MV-4-11 (cell line): Measurements from ENCODE around the gene MPIG6B.
"Not testable (repeated sequence)": the region's sequence is repeated elsewhere in the genome, so short reads cannot be mapped to it uniquely, and the experiment has no call there.

Experiments
- DNase-seq: peaks from one replicate; lab custom pipeline; 2025; lab: John Stamatoyannopoulos, UW

MPIG6B gene

DNA sequence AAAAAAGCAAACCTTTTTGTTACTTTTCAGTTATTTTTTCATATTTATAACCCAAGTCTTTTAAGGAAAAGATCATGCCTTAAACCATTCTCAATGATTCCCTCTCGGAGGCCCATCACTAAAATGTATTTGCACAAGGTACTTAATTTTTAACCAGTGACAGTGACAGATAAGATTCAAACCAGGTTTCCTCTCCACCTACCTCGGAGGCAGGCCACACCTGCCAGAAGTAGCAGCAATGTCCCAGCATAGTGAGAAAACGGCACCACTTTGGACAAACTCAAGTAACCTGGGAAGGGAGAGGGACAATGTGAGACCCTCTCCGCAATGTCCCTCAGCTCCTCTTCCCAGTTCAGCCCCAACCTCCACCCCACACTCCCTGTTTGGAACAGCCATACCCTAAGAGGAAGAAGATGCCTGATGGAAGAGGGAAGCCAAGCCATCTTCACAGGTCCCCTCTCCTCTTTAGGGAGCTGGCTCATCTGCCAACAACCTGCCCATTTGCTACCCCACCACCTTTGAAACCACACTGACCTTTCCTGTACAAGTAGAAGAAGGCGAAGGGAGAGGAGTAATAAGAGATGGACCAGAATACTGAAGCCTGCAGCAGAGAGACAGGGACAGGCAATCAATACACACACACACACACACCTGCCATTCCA is 22.3 kb upstream of the MPIG6B start:
- no peak for DNase-seq

DNA sequence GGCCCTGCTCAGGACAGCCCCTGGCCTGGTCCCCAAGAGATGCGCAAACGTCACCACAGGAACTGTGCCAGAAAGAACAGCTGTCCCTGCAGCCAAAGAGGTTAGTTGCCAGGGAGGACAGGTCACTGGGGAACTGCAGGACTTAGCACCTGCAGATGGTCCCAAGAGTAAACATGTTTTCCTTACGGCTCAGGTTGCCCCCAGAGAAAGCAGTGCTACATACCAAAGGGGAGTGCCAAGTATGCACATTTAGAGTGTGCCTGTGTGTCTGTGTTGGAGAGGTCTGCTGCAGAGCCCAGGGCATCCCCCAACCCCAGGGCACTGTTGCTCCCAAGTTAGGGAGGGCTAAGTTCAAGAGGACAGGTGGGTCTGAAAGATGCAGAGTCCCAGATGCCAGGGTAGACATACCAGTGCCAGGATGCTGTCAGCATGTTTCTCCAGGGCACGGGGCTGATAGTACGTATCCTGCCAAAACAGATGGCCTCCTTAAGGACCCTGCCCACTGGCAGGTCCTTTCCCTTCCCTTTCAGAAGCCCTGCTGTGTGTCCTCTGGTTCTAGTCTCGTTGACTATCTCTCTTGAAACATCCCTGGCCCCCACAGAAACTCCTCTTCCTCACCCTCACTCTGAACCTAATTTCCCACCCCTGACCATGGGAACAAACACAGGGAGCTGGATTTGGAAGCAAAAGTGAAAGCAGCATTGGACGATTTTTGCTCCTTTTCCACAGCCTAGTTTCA is 21.3 kb upstream of the MPIG6B start:
- no peak for DNase-seq

- no peak for DNase-seq
Measured at GRCh38 chr6:31702405-31702818, 20.8 kb upstream of the MPIG6B start.

- peak; percentile 98 for DNase-seq
Measured at GRCh38 chr6:31702819-31703716, 20.1 kb upstream of the MPIG6B start, which contains the start of gene ABHD16A. Gene ABHD16A (minus strand): TSS chr6:31703324. CDS start chr6:31703281, 43 bp downstream.

- DNase-seq, result no peak
Measured at GRCh38 chr6:31705931-31706330, 17.2 kb upstream of the MPIG6B start.

GRCh38 chr6:31706599-31706998 is 16.6 kb upstream of the MPIG6B start, which contains the start of gene LY6G6F:
Gene LY6G6F (plus strand): TSS chr6:31706866. CDS start chr6:31706907, 41 bp downstream.
- DNase-seq, result no peak

GRCh38 chr6:31707701-31708100 is 15.5 kb upstream of the MPIG6B start:
- DNase-seq, result no peak

DNA sequence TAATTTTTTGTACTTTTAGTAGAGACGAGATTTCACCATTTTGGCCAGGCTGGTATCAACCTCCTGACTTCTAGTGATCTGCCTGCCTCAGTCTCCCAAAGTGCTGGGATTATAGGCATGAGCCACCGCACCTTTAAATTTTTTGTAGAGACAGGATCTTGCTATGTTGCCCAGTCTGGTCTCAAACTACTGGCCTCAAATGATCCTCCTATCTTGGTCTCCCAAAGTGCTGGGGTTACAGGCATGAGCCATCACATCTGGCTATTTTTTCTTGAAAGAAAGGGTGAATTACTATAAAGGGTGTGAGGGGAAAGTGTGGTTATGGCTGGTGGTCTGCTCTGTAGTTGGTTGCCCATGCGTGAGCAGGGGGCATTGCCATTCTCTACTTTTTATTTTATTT is 14.9 kb upstream of the MPIG6B start:
- DNase-seq, result no peak

- DNase-seq, result not testable (repeated sequence)
Measured at GRCh38 chr6:31709157-31709556, 14.0 kb upstream of the MPIG6B start.

- no peak for DNase-seq
Measured at GRCh38 chr6:31710523-31711219, 12.5 kb upstream of the MPIG6B start.

DNA sequence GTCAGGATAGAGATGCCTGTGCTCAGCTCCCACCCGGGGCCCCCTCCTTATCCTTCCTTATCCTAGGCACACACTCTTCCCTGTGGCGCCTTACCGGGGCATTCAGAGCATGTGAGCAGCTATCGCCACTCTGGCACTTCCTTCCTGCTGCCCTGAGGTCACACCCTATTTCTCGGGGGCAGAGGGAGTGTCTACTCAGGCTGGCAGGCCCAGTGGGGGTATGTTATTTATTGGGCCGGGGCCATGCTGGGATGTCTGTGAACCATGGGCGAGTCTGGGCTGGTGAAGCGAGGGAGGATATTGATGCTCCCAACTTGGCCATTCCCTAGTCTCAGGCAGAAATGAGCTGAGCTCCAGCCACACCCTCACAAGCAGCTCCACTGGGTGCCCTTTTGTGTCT is 11.9 kb upstream of the MPIG6B start:
- DNase-seq, result peak; percentile 15

DNA sequence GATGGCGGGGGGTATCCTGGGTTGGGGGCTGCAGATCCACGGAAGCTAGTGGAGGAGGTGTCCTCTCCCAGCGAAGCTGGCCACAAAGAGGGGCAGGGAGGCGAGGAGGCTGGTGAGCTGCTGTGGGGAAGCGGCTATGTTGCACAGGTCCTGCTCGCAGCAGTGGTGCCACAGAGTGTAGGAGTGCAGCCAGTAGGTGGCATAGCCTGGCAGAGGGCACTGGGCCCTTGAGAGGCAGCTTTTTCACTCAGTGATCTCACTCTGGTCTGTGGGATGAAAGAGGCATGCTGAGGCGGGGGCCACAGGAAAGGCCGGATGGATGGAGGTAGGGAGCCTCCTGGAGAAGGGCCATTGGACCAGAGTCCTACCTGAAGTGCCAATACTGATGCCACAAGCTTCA is 10.9 kb upstream of the MPIG6B start:
- no peak for DNase-seq

GRCh38 chr6:31713465-31713864 is 9.7 kb upstream of the MPIG6B start:
- no peak for DNase-seq

- DNase-seq, result no peak
Measured at GRCh38 chr6:31713991-31714684, 9.0 kb upstream of the MPIG6B start.

DNA sequence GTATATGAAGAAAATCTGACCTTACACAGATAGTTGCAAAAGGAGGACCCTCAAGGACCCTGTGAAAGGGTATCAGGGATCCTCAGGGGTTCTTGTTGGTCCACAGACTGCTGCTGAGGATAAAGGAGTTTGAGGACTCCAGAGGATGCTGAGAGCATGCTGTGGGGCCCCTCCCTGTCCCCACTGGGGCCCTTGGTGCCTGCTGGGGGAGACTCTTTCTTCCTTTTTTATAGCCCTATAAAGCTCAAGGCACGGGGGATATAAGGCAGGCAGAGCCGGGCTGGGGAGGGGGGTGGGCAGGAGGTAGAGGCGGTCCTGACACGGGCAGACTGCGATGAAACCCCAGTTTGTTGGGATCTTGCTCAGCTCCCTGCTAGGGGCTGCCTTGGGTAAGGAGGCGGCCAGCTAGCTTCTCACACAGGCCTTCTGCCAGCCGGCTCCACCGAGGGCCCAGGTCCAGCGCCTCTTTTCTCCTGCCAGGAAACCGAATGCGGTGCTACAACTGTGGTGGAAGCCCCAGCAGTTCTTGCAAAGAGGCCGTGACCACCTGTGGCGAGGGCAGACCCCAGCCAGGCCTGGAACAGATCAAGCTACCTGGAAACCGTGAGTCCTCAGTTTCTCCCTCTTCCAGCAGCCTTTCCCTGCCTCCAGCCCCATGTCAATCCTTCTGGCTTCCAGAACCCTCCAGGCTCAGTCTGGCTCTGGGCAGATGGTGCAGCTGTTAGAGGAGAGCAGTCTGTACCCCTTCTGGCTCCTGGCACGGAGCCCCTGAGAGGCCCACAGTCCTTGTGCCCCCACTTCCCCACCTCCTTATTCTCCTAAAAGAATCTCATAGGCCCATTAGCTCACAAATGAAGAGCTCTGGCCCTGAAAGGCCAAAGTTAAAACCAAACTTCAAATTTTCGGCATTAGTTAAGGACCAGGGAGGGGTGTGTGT is 7.9 kb upstream of the MPIG6B start, which contains the start of gene LY6G6D:
TSS of gene LY6G6D (plus strand) at position 327 of the 937 bp plus-strand sequence. CDS start at position 335, 8 bp downstream.
- no peak for DNase-seq

GRCh38 chr6:31717499-31718222 is 5.5 kb upstream of the MPIG6B start:
- no peak for DNase-seq

DNA sequence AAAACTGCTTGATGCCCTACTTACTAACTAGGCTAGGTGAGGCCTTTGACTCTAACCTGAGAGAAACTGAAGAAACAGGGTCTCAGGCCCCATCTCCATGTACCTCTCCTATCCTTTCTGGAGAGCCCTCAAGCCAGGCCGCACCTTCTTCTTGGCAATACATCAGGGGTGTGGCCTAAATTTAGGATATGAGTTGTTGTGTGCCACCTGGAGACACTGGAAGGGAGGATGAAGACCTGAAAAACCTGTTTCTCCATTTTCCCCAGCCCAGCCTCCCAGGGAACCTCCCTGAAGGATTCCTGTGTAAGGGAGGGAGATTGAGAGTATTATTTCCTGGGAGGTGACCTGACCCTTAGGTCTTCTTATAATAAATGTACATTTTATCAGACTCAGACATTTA is 4.9 kb upstream of the MPIG6B start:
- DNase-seq, result no peak

- no peak for DNase-seq
Measured at GRCh38 chr6:31719001-31719400, 4.2 kb upstream of the MPIG6B start.

GRCh38 chr6:31720196-31720770 is 2.9 kb upstream of the MPIG6B start:
- DNase-seq, result no peak
